ENCODE measurements around the gene TRAK2.

The TRAK2 gene

GRCh38 chr2:201425952-201426351 lies 25.3 kb downstream of the TRAK2 start:
- Histone ChIP-seq H3K4me3 (ENCODE audit: low read depth in 1 of 2, low read length in 1 of 2) (no peak overlapping the region), H3K27ac (no peak overlapping the region), H3K27me3 (no peaks in the 10 kb centered on the region), H3K4me1 (ENCODE audit: control insufficient read depth in 1 of 2, insufficient read depth in 1 of 2, low read depth in 1 of 2, low read length in 1 of 2) (no peaks in the 10 kb centered on the region), H3K9me3 (no peaks in the 10 kb centered on the region), H3K36me3 (no peaks in the 10 kb centered on the region)
- no peak for TF ChIP-seq CTCF (IDR thresholded peaks at IDR 0.05)

GRCh38 chr2:201420442-201421113 lies 30.7 kb downstream of the TRAK2 start:
- no peak overlapping the region for H3K4me3 ChIP-seq (ENCODE audit: low read depth in 1 of 2, low read length in 1 of 2)
- H3K36me3 ChIP-seq: peaks cover 10% of the 10 kb centered on the region
- H3K4me1 ChIP-seq (ENCODE audit: control insufficient read depth in 1 of 2, insufficient read depth in 1 of 2, low read depth in 1 of 2, low read length in 1 of 2): no peaks in the 10 kb centered on the region
- TF ChIP-seq CTCF (IDR thresholded peaks at IDR 0.05): no peak
- H3K27me3 ChIP-seq: no peaks in the 10 kb centered on the region
- H3K9me3 ChIP-seq: no peaks in the 10 kb centered on the region
- H3K27ac ChIP-seq: no peak overlapping the region

- H3K27ac ChIP-seq: no peak overlapping the region
- no peaks in the 10 kb centered on the region for H3K4me1 ChIP-seq (ENCODE audit: control insufficient read depth in 1 of 2, insufficient read depth in 1 of 2, low read depth in 1 of 2, low read length in 1 of 2)
- H3K4me3 ChIP-seq (ENCODE audit: low read depth in 1 of 2, low read length in 1 of 2): no peak overlapping the region
- peaks cover 10% of the 10 kb centered on the region for H3K36me3 ChIP-seq
- no peak for TF ChIP-seq CTCF (IDR thresholded peaks at IDR 0.05)
- H3K9me3 ChIP-seq: no peaks in the 10 kb centered on the region
- no peaks in the 10 kb centered on the region for H3K27me3 ChIP-seq
These were observed 31.3 kb downstream of the TRAK2 start for GRCh38 chr2:201419986-201420385.

DNA sequence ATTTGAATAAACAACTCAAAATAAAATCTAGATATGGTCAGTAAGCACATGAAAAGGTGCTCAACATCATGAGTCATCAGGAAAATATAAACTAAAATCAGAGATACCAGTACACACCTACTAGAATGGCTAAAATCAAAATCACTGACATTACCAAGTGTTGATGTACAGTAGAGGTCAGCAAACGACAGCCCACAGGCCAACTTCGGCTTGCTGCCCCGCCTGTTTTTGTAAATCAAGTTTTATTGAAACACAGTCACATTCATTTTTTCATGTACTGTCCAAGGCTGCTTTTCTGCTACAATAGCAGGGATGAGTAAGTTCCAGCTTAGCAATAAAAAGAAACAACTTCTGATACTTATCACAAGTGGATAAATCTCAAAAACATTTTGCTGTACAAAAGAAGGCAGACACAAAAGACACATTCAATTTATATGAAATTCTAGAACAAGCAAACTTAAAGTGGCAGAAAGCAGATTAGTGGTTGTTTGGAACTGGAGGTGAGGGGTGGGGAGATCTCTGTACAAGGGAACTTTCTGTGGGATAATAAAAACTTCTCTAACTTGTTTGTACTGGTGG lies 32.1 kb downstream of the TRAK2 start:
- no peak for TF ChIP-seq CTCF (IDR thresholded peaks at IDR 0.05)
- no peaks in the 10 kb centered on the region for H3K9me3 ChIP-seq
- no peak overlapping the region for H3K4me3 ChIP-seq (ENCODE audit: low read depth in 1 of 2, low read length in 1 of 2)
- H3K27me3 ChIP-seq: no peaks in the 10 kb centered on the region
- no peak overlapping the region for H3K27ac ChIP-seq
- H3K4me1 ChIP-seq (ENCODE audit: control insufficient read depth in 1 of 2, insufficient read depth in 1 of 2, low read depth in 1 of 2, low read length in 1 of 2): no peaks in the 10 kb centered on the region
- H3K36me3 ChIP-seq: peaks cover 10% of the 10 kb centered on the region

DNA sequence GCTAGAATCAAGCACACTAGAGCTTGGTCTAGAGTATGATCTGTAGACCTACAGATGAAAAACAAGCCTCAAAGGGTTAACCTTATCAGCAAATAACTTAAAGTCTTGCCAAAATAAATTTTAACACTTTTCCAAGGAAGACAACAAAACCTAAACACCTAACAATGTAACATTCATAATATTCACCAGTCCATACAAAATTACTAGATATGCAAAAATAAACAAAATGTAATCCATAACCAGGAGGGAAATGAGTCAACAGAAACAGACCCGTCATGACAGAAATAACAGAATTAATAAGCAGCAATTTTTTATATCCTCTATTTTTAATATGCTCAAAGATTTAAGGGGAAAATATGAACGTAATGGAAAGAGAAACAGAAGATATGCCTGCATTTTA lies 36.1 kb downstream of the TRAK2 start:
- H3K36me3 ChIP-seq: peaks cover 10% of the 10 kb centered on the region
- TF ChIP-seq CTCF (IDR thresholded peaks at IDR 0.05): no peak
- no peaks in the 10 kb centered on the region for H3K4me1 ChIP-seq (ENCODE audit: control insufficient read depth in 1 of 2, insufficient read depth in 1 of 2, low read depth in 1 of 2, low read length in 1 of 2)
- no peaks in the 10 kb centered on the region for H3K9me3 ChIP-seq
- H3K27ac ChIP-seq: no peak overlapping the region
- H3K4me3 ChIP-seq (ENCODE audit: low read depth in 1 of 2, low read length in 1 of 2): no peak overlapping the region
- H3K27me3 ChIP-seq: no peaks in the 10 kb centered on the region
